Naive thymus-derived CD4-positive, alpha-beta T cell (primary cell): ENCODE measurements around the gene TSC22D1. TPM values are rescaled to one million over a fixed set of nuclear protein-coding genes. Genes with fewer than 3 reads are reported as not detected.

ENCODE experiments used
- ATAC-seq: fragments of 150-1000 bp; cut with Tn5 transposase; 2 replicates; pipeline ENCODE4 v1.10.0; 2021; ENCODE audit warnings: mild to moderate bottlenecking, moderate library complexity
- CTCF ChIA-PET: fragments of 350-600 bp; sonication (Branson Sonifier 250); formaldehyde crosslinking; loops from one replicate; lab custom pipeline; 2021; ENCODE audit warnings: antibody characterized with exemption; lab: Charles Lee
- POLR2A ChIA-PET: fragments of 350-600 bp; sonication (Branson Sonifier 250); formaldehyde crosslinking; loops from one replicate; lab custom pipeline; 2021; ENCODE audit warnings: antibody characterized with exemption, inconsistent platforms; lab: Charles Lee
- DNase-seq, 9 donors: peaks; one replicate each; pipeline versions ENCODE4 v3.0.0 to v3.0.0-alpha.2; 2020 to 2022; ENCODE audit warnings: mixed read lengths in 1 of 9
- H3K27ac ChIP-seq: one replicate; pipeline ENCODE4 v1.7.0; 2013; ENCODE audit warnings: mild to moderate bottlenecking, low read depth, low read length, moderate library complexity
- H3K27me3 ChIP-seq, 2 donors: one replicate each; pipeline ENCODE4 v1.7.0; 2013; ENCODE audit warnings: low read length in 2 of 2, mild to moderate bottlenecking in 2 of 2, moderate library complexity in 2 of 2; ENCODE audit not compliant: control insufficient read depth in 2 of 2, insufficient read depth in 2 of 2
- H3K36me3 ChIP-seq, 3 experiments: 1 replicate in 2 of 3; 2 replicates in 1 of 3; pipeline ENCODE4 v1.7.0; 2013; ENCODE audit warnings: low read length in 3 of 3, mild to moderate bottlenecking in 3 of 3, moderate library complexity in 1 of 3; ENCODE audit not compliant: insufficient read depth in 3 of 3, control insufficient read depth in 2 of 3
- H3K4me1 ChIP-seq, 2 donors: one replicate each; pipeline ENCODE4 v1.7.0; 2013; ENCODE audit warnings: low read length in 2 of 2, mild to moderate bottlenecking in 2 of 2, moderate library complexity in 1 of 2; ENCODE audit not compliant: control insufficient read depth in 2 of 2, insufficient read depth in 2 of 2
- H3K4me3 ChIP-seq: 2 replicates; pipeline ENCODE4 v1.7.0; 2013; ENCODE audit warnings: mild to moderate bottlenecking, low read length
- H3K9me3 ChIP-seq, 3 experiments: 1 replicate in 2 of 3; 2 replicates in 1 of 3; pipeline ENCODE4 v1.7.0; 2013; ENCODE audit warnings: low read length in 3 of 3; ENCODE audit not compliant: control insufficient read depth in 2 of 3
- H3K27ac Mint-ChIP-seq, 9 donors: one replicate each; pipeline ENCODE4 v1.8.0; 2020 to 2022; ENCODE audit warnings: mixed read lengths in 9 of 9, mild to moderate bottlenecking in 8 of 9, moderate library complexity in 5 of 9, inconsistent platforms in 2 of 9
- H3K27me3 Mint-ChIP-seq, 5 donors: one replicate each; pipeline ENCODE4 v1.8.0; 2021 to 2022; ENCODE audit warnings: mixed read lengths in 5 of 5, mild to moderate bottlenecking in 1 of 5
- H3K36me3 Mint-ChIP-seq, 5 donors: one replicate each; pipeline ENCODE4 v1.8.0; 2020 to 2022; ENCODE audit warnings: mixed read lengths in 5 of 5, mild to moderate bottlenecking in 3 of 5, inconsistent platforms in 1 of 5
- H3K4me1 Mint-ChIP-seq, 7 donors: one replicate each; pipeline ENCODE4 v1.8.0; 2020 to 2022; ENCODE audit warnings: mixed read lengths in 7 of 7, mild to moderate bottlenecking in 3 of 7, inconsistent platforms in 1 of 7
- H3K4me3 Mint-ChIP-seq, 10 donors: one replicate each; pipeline ENCODE4 v1.8.0; 2020 to 2022; ENCODE audit warnings: mild to moderate bottlenecking in 10 of 10, mixed read lengths in 10 of 10, moderate library complexity in 6 of 10, inconsistent platforms in 2 of 10
- H3K9me3 Mint-ChIP-seq, 11 donors: one replicate each; pipeline ENCODE4 v1.8.0; 2020 to 2022; ENCODE audit warnings: mixed read lengths in 11 of 11, mild to moderate bottlenecking in 4 of 11, inconsistent platforms in 1 of 11, moderate library complexity in 1 of 11
- intact Hi-C, 2 donors: fragments of 100-400 bp; cut with micrococcal nuclease; formaldehyde crosslinking; loops; one replicate each; pipeline ENCODE4 v1.15.1; 2023
- polyA plus RNA-seq, 2 donors: library from polyadenylated mRNA; unstranded; fragments of 300-500 nt; fragmentation: Illumina TruSeq; gene quantifications; one replicate each; pipeline ENCODE4 v1.2.3, GENCODE V29; 2021
- total RNA-seq, 6 experiments: library from RNA in 5 of 6; stranded (reverse) in 5 of 6; gene quantifications; 1 replicate in 5 of 6; 2 replicates in 1 of 6; pipeline ENCODE4 v1.2.3 and lab custom pipeline; 2021 to 2026

Gene TSC22D1
- total and polyA plus RNA-seq, 7 experiments from 2014 or later: 5.7 to 38.7 (median 29.5) TPM

GRCh38 chr13:44402899-44403445 lies 173.2 kb downstream of the TSC22D1 start:
- ChIA-PET CTCF (interaction anchor here (0.8 kb wide), 1 partner anchor 36 kb away, joined by 4 read pairs; no protein-coding TSS in a partner anchor), POLR2A (no interaction called here)
- intact Hi-C loops: no loop called here
- H3K4me1 Mint-ChIP-seq: peaks cover 0 to 1% (median 0%) of the 10 kb centered on the region in 7 donors
- no peaks in the 10 kb centered on the region for H3K4me1 ChIP-seq
- H3K36me3 ChIP-seq: no peaks in the 10 kb centered on the region
- no peak overlapping the region for H3K27ac ChIP-seq
- no peaks in the 10 kb centered on the region for H3K27me3 ChIP-seq
- H3K9me3 ChIP-seq: no peaks in the 10 kb centered on the region
- H3K4me3 Mint-ChIP-seq: no peak overlapping the region
- no peaks in the 10 kb centered on the region for H3K9me3 Mint-ChIP-seq
- peaks cover 2 to 20% (median 16%) of the 10 kb centered on the region in 5 donors for H3K27me3 Mint-ChIP-seq
- H3K36me3 Mint-ChIP-seq: no peaks in the 10 kb centered on the region
- DNase-seq: no peak
- ATAC-seq: no peak
- no peak overlapping the region for H3K27ac Mint-ChIP-seq
- H3K4me3 ChIP-seq: no peak overlapping the region

GRCh38 chr13:44401577-44401976 lies 174.6 kb downstream of the TSC22D1 start:
- no peak for DNase-seq
- Histone ChIP-seq H3K27ac (no peak overlapping the region), H3K4me1 (no peaks in the 10 kb centered on the region), H3K27me3 (no peaks in the 10 kb centered on the region), H3K4me3 (no peak overlapping the region), H3K36me3 (no peaks in the 10 kb centered on the region), H3K9me3 (no peaks in the 10 kb centered on the region)
- CTCF ChIA-PET: no interaction called here
- Mint-ChIP-seq H3K27ac (no peak overlapping the region), H3K4me3 (no peak overlapping the region), H3K36me3 (no peaks in the 10 kb centered on the region), H3K27me3 (peaks cover 2 to 19% (median 16%) of the 10 kb centered on the region in 5 donors), H3K9me3 (no peaks in the 10 kb centered on the region), H3K4me1 (peaks cover 0 to 1% (median 0%) of the 10 kb centered on the region in 7 donors)
- intact Hi-C loops: no loop called here
- POLR2A ChIA-PET: interaction anchor here (0.5 kb wide), 1 partner anchor 479 kb away, joined by 3 read pairs; no protein-coding TSS in a partner anchor
- no peak for ATAC-seq

- Mint-ChIP-seq H3K36me3 (no peaks in the 10 kb centered on the region), H3K27me3 (peaks cover 2 to 14% (median 8%) of the 10 kb centered on the region in 5 donors)
- CTCF ChIA-PET: no interaction called here
Observed at GRCh38 chr13:44400736-44401135, 175.4 kb downstream of the TSC22D1 start.

GRCh38 chr13:44399074-44399473 lies 177.1 kb downstream of the TSC22D1 start:
- H3K36me3 Mint-ChIP-seq: no peaks in the 10 kb centered on the region
- intact Hi-C loops: no loop called here

More at GRCh38 chr13:44400736-44401135, 175.4 kb downstream of the TSC22D1 start:
- no peak overlapping the region for H3K4me3 Mint-ChIP-seq
- no peak for ATAC-seq
- no peak overlapping the region for H3K27ac Mint-ChIP-seq
- H3K9me3 Mint-ChIP-seq: no peaks in the 10 kb centered on the region
- Histone ChIP-seq H3K4me3 (no peak overlapping the region), H3K4me1 (no peaks in the 10 kb centered on the region), H3K36me3 (no peaks in the 10 kb centered on the region), H3K27me3 (no peaks in the 10 kb centered on the region), H3K9me3 (no peaks in the 10 kb centered on the region), H3K27ac (no peak overlapping the region)
- intact Hi-C loops: no loop called here
- POLR2A ChIA-PET: no interaction called here
- no peak for DNase-seq
- H3K4me1 Mint-ChIP-seq: peaks cover 0 to 1% (median 0%) of the 10 kb centered on the region in 7 donors

GRCh38 chr13:44398606-44399005 lies 177.5 kb downstream of the TSC22D1 start:
- H3K27ac ChIP-seq: no peak overlapping the region
- DNase-seq (no peak), ATAC-seq (no peak)
- intact Hi-C loops: no loop called here
- H3K36me3 ChIP-seq: no peaks in the 10 kb centered on the region
- no peak overlapping the region for H3K4me3 ChIP-seq
- H3K36me3 Mint-ChIP-seq: no peaks in the 10 kb centered on the region
- peaks cover 0 to 7% (median 0%) of the 10 kb centered on the region in 5 donors for H3K27me3 Mint-ChIP-seq
- no peaks in the 10 kb centered on the region for H3K4me1 ChIP-seq
- no peaks in the 10 kb centered on the region for H3K27me3 ChIP-seq
- no peaks in the 10 kb centered on the region for H3K4me1 Mint-ChIP-seq
- POLR2A ChIA-PET: no interaction called here
- H3K27ac Mint-ChIP-seq: no peak overlapping the region
- no peaks in the 10 kb centered on the region for H3K9me3 Mint-ChIP-seq
- CTCF ChIA-PET: no interaction called here
- no peak overlapping the region for H3K4me3 Mint-ChIP-seq
- H3K9me3 ChIP-seq: no peaks in the 10 kb centered on the region

More at GRCh38 chr13:44399074-44399473, 177.1 kb downstream of the TSC22D1 start:
- Mint-ChIP-seq H3K4me3 (no peak overlapping the region), H3K9me3 (no peaks in the 10 kb centered on the region), H3K4me1 (no peaks in the 10 kb centered on the region), H3K27me3 (peaks cover 0 to 7% (median 4%) of the 10 kb centered on the region in 5 donors), H3K27ac (no peak overlapping the region)
- Histone ChIP-seq H3K27ac (no peak overlapping the region), H3K9me3 (no peaks in the 10 kb centered on the region), H3K27me3 (no peaks in the 10 kb centered on the region), H3K4me3 (no peak overlapping the region), H3K36me3 (no peaks in the 10 kb centered on the region), H3K4me1 (no peaks in the 10 kb centered on the region)
- ATAC-seq (no peak), DNase-seq (no peak)
- ChIA-PET CTCF (no interaction called here), POLR2A (no interaction called here)

GRCh38 chr13:44397766-44398223 lies 178.3 kb downstream of the TSC22D1 start:
- H3K27ac ChIP-seq: no peak overlapping the region

More at GRCh38 chr13:44397766-44398223, 178.3 kb downstream of the TSC22D1 start:
- intact Hi-C loops: no loop called here
- Histone ChIP-seq H3K9me3 (no peaks in the 10 kb centered on the region), H3K27me3 (no peaks in the 10 kb centered on the region), H3K4me1 (no peaks in the 10 kb centered on the region), H3K36me3 (no peaks in the 10 kb centered on the region), H3K4me3 (no peak overlapping the region)
- Mint-ChIP-seq H3K4me1 (peaks cover 0 to 2% (median 0%) of the 10 kb centered on the region in 7 donors), H3K36me3 (no peaks in the 10 kb centered on the region), H3K27ac (peak overlapping the region in 1 of 9 donors; percentile 8), H3K4me3 (no peak overlapping the region), H3K9me3 (no peaks in the 10 kb centered on the region), H3K27me3 (peaks cover 0 to 7% (median 0%) of the 10 kb centered on the region in 5 donors)
- POLR2A ChIA-PET: no interaction called here
- ATAC-seq: peak; percentile 48
- DNase-seq: no peak
- CTCF ChIA-PET: no interaction called here
